ENCODE measurements around the gene TMEM242. TPM values are rescaled to one million over a fixed set of nuclear protein-coding genes. Genes with fewer than 3 reads are reported as not detected.

TMEM242 gene
- total RNA-seq, 2 donors from 2014 or later: 4.8 to 8.4 TPM

- Mint-ChIP-seq H3K9me3 (peaks cover 0 to under 1% of the 10 kb centered on the region in 2 donors), H3K27ac (no peak overlapping the region), H3K36me3 (peaks cover 0 to 2% of the 10 kb centered on the region in 2 donors)
- DNase-seq (ENCODE audit: low spot score in 2 of 2) (no peak), ATAC-seq (no peak)
Measured at GRCh38 chr6:157253699-157254098, 69.6 kb downstream of the TMEM242 start.

- Mint-ChIP-seq H3K36me3 (peaks cover 0 to 9% of the 10 kb centered on the region in 2 donors), H3K9me3 (peaks cover 3 to 5% of the 10 kb centered on the region in 2 donors), H3K27ac (no peak overlapping the region)
- no peak for ATAC-seq
- DNase-seq (ENCODE audit: low spot score in 2 of 2): no peak
Measured at GRCh38 chr6:157253017-157253416, 70.3 kb downstream of the TMEM242 start.

- no peak for ATAC-seq
- H3K9me3 Mint-ChIP-seq: peaks cover 3 to 5% of the 10 kb centered on the region in 2 donors
- no peak overlapping the region for H3K27ac Mint-ChIP-seq
- peaks cover 0 to 9% of the 10 kb centered on the region in 2 donors for H3K36me3 Mint-ChIP-seq
- DNase-seq (ENCODE audit: low spot score in 2 of 2): no peak
Measured at GRCh38 chr6:157251586-157252247, 71.6 kb downstream of the TMEM242 start.

- Mint-ChIP-seq H3K9me3 (peaks cover 3 to 5% of the 10 kb centered on the region in 2 donors), H3K36me3 (peaks cover 0 to 9% of the 10 kb centered on the region in 2 donors), H3K27ac (no peak overlapping the region)
- no peak for DNase-seq (ENCODE audit: low spot score in 2 of 2)
- ATAC-seq: no peak
Measured at GRCh38 chr6:157249826-157250225, 73.5 kb downstream of the TMEM242 start.

- H3K36me3 Mint-ChIP-seq: peaks cover 0 to 9% of the 10 kb centered on the region in 2 donors
- no peak for ATAC-seq
- H3K9me3 Mint-ChIP-seq: peaks cover 3 to 5% of the 10 kb centered on the region in 2 donors
- no peak for DNase-seq (ENCODE audit: low spot score in 2 of 2)
- H3K27ac Mint-ChIP-seq: no peak overlapping the region
Measured at GRCh38 chr6:157248264-157248663, 75.1 kb downstream of the TMEM242 start.

GRCh38 chr6:157246771-157247484 lies 76.4 kb downstream of the TMEM242 start:
- H3K27ac Mint-ChIP-seq: no peak overlapping the region
- no peak for ATAC-seq
- H3K36me3 Mint-ChIP-seq: peaks cover 0 to 9% of the 10 kb centered on the region in 2 donors
- peaks cover 3 to 5% of the 10 kb centered on the region in 2 donors for H3K9me3 Mint-ChIP-seq
- no peak for DNase-seq (ENCODE audit: low spot score in 2 of 2)

- Mint-ChIP-seq H3K27ac (no peak overlapping the region), H3K9me3 (peaks cover 3 to 5% of the 10 kb centered on the region in 2 donors), H3K36me3 (peaks cover 0 to 9% of the 10 kb centered on the region in 2 donors)
- no peak for DNase-seq (ENCODE audit: low spot score in 2 of 2)
- no peak for ATAC-seq
Measured at GRCh38 chr6:157246048-157246630, 77.2 kb downstream of the TMEM242 start.

- no peak overlapping the region for H3K27ac Mint-ChIP-seq
- DNase-seq (ENCODE audit: low spot score in 2 of 2): no peak
Measured at GRCh38 chr6:157245436-157245835, 77.9 kb downstream of the TMEM242 start.

GRCh38 chr6:157244780-157245179 lies 78.5 kb downstream of the TMEM242 start:
- ATAC-seq (no peak), DNase-seq (ENCODE audit: low spot score in 2 of 2) (no peak)
- Mint-ChIP-seq H3K27ac (no peak overlapping the region), H3K36me3 (peaks cover 0 to 9% of the 10 kb centered on the region in 2 donors), H3K9me3 (peaks cover 3 to 5% of the 10 kb centered on the region in 2 donors)

More at GRCh38 chr6:157245436-157245835, 77.9 kb downstream of the TMEM242 start:
- Mint-ChIP-seq H3K9me3 (peaks cover 3 to 5% of the 10 kb centered on the region in 2 donors), H3K36me3 (peaks cover 0 to 9% of the 10 kb centered on the region in 2 donors)
- no peak for ATAC-seq

GRCh38 chr6:157244175-157244574 lies 79.1 kb downstream of the TMEM242 start:
- DNase-seq (ENCODE audit: low spot score in 2 of 2): no peak
- ATAC-seq: no peak
- Mint-ChIP-seq H3K27ac (no peak overlapping the region), H3K36me3 (peaks cover 0 to 9% of the 10 kb centered on the region in 2 donors), H3K9me3 (peaks cover 3 to 5% of the 10 kb centered on the region in 2 donors)

GRCh38 chr6:157242791-157243190 lies 80.5 kb downstream of the TMEM242 start:
- DNase-seq (ENCODE audit: low spot score in 2 of 2): no peak
- ATAC-seq: no peak
- Mint-ChIP-seq H3K9me3 (peaks cover 0 to 5% of the 10 kb centered on the region in 2 donors), H3K27ac (no peak overlapping the region), H3K36me3 (no peaks in the 10 kb centered on the region)

GRCh38 chr6:157240960-157241311 lies 82.4 kb downstream of the TMEM242 start:
- peaks cover 0 to 5% of the 10 kb centered on the region in 2 donors for H3K9me3 Mint-ChIP-seq
- no peaks in the 10 kb centered on the region for H3K36me3 Mint-ChIP-seq
- DNase-seq (ENCODE audit: low spot score in 2 of 2): no peak
- no peak overlapping the region for H3K27ac Mint-ChIP-seq
- no peak for ATAC-seq

- Mint-ChIP-seq H3K27ac (no peak overlapping the region), H3K36me3 (peaks cover 4 to 5% of the 10 kb centered on the region in 2 donors), H3K9me3 (peaks cover 0 to 5% of the 10 kb centered on the region in 2 donors)
- ATAC-seq: no peak
- no peak for DNase-seq (ENCODE audit: low spot score in 2 of 2)
Measured at GRCh38 chr6:157240059-157240959, 83.0 kb downstream of the TMEM242 start.

- Mint-ChIP-seq H3K36me3 (peaks cover 4 to 5% of the 10 kb centered on the region in 2 donors), H3K9me3 (peaks cover 0 to 5% of the 10 kb centered on the region in 2 donors), H3K27ac (no peak overlapping the region)
- DNase-seq (ENCODE audit: low spot score in 2 of 2): no peak
- ATAC-seq: no peak
Measured at GRCh38 chr6:157239671-157240058, 83.7 kb downstream of the TMEM242 start.
